ENCODE data around the gene CUL3. TPM values are rescaled to one million over a fixed set of nuclear protein-coding genes. Genes with fewer than 3 reads are reported as not detected.

CUL3 gene
- total and polyA plus RNA-seq, 2 of the 8 experiments (the other 6 are each of a cell fraction or from before 2014, with no cell fraction given): 28.5 to 113 TPM

- no peak for TF ChIP-seq JUND (IDR thresholded peaks at IDR 0.05; ENCODE audit: low read length)
Measured at GRCh38 chr2:224591220-224591619, 6.1 kb upstream of the CUL3 start (continued).

All from H1 (cell line).